Renal cortical epithelial cell (primary cell): ENCODE measurements around the gene HSD17B11. TPM values are rescaled to one million over a fixed set of nuclear protein-coding genes. Genes with fewer than 3 reads are reported as not detected.
A peak's percentile ranks its signal among the peaks of the same experiment; 100 is the strongest.
"Not testable (repeated sequence)": the region's sequence is repeated elsewhere in the genome, so short reads cannot be mapped to it uniquely, and the experiment has no call there.

Experiments used
- DNase-seq: peaks from one replicate; pipeline ENCODE4 v3.0.0-alpha.2; 2011; ENCODE audit warnings: low read depth
- total RNA-seq: library from RNA; depleted of rRNA; stranded (reverse); fragments of >200 nt; gene quantifications from 2 replicates; pipeline ENCODE4 v1.2.3, GENCODE V29; 2014

The HSD17B11 gene
- total RNA-seq, 1 donor from 2014 or later = 34.0 TPM

DNA sequence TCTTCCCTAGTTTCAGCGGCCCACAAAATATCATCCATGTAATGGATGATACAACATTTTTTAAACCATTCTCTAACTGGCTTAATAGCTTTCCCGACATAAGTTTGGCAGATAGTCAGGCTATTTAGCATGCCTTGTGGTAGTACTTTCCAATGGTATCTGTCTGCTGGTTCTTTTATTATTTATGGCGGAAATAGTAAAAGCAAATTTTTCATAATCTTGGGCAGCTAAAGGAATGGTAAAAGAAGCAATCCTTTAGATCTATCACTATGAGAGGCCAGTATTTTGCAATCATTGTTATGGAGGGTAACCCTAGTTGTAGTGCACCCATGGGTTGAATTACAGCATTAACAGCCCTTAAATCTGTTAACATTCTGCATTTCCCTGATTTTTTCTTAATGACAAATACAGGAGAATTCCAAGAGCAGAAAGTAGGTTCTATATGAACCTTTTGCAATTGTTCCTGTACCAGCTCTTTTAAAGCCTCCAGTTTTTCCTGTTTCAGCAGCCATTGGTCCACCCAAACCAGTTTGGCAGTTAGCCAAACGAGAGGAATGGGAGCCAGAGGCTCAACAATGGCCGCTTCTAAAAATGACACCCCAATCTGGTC lies 14.3 kb upstream of the HSD17B11 start:
- no peak for DNase-seq

DNA sequence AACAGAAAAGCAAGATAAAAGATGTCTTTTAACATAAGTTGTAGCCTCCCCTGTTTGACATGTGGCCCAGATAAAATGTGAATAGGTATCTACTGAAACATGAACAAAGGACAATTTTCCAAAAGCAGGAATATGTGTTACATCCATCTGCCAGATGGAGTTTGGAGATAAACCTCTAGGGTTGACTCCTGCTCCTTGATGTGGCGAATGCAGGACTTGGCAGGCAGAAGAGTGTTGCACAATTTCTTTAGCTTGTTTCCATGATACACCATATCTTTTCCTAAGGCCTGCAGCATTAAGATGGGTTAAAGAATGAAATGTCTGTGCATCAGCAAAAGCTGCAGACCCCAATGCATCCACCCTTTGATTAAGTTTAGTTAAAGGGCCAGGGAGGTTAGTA lies 12.7 kb upstream of the HSD17B11 start:
- not testable (repeated sequence) for DNase-seq

DNA sequence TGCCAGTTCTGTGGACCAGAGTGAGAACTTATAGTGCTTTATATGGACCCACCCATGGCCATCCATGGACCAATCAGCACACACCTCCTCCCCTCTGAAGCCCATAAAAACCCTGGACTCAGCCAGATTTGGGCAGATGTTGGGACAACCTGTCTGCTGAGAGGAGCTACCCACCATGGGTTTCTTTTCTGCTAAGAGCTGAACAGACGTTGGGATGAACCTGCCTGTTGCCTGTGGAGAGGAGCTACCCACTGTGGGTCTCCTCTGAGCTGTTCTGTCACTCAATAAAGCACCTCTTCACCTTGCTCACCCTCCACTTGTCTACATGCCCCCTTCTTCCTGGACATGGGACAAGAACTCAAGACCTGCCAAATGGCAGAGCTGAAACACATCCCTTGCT lies 9.0 kb upstream of the HSD17B11 start:
- DNase-seq = no peak

DNA sequence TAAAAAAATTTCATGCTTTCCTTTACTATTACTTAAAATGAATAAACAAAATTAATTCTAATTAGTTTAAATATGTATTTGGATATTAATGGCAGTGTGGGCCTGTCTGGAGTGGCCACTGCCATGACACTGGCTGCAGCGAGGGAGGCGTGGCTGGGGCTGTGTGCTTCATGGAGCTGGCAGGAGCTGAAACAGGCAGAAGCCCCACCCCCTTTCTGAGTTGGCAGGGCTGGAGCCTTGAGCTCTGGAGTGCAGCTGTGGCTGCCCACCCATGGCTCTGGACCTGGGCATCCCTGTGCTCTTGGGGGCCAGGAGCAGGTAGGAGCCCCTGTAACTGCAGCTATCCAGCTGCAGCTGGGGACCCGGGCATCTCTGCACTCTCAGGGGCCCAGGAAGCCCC lies 8.2 kb upstream of the HSD17B11 start:
- no peak for DNase-seq

DNA sequence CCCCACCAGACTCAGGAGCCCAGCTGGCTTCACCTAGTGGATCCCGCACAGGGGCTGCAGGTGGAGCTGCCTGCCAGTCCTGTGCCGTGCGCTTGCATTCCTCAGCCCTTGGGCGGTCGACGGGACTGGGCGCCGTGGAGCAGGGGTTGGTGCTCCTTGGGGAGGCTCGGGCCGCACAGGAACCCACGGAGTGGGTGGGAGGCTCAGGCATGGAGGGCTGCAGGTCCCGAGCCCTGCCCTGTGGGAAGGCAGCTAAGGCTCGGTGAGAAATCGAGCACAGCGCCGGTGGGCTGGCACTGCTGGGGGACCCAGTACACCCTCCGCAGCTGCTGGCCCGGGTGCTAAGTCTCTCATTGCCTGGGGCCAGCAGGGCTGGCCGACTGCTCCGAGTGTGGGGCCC lies 4.9 kb upstream of the HSD17B11 start:
- not testable (repeated sequence) for DNase-seq

DNA sequence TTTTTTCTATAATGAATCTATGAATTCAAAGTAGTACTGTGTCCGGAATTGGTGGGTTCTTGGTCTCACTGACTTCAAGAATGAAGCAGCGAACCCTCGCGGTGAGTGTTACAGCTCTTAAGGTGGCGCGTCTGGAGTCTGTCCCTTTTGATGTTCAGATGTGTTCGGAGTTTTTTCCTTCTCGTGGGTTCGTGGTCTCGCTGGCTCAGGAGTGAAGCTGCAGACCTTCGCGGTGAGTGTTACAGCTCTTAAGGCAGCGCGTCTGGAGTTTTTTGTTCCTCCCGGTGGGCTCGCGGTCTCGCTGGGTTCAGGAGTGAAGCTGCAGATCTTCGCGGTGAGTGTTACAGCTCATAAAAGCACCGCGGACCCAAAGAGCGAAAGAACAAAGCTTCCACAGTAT lies 4.1 kb upstream of the HSD17B11 start:
- not testable (repeated sequence) for DNase-seq

DNA sequence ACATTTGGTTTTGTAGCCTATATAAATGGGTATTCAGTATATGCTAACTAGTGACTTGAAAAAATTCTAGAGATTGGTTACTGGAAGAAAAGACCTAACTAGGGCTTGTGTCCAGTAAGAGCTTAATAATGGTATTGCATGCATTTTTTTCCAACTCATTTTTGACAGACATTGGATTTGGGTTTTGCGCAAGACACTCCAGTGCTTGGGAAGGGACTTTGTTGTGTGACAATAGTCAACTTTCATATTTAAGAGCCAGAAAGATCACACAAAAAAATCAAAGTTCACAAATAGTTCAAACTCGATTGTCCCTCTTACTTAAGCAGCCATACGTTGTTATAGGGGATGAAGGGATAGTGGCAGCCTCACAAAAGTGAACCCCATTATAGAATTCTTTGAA lies 1.2 kb upstream of the HSD17B11 start:
- DNase-seq = no peak

DNA sequence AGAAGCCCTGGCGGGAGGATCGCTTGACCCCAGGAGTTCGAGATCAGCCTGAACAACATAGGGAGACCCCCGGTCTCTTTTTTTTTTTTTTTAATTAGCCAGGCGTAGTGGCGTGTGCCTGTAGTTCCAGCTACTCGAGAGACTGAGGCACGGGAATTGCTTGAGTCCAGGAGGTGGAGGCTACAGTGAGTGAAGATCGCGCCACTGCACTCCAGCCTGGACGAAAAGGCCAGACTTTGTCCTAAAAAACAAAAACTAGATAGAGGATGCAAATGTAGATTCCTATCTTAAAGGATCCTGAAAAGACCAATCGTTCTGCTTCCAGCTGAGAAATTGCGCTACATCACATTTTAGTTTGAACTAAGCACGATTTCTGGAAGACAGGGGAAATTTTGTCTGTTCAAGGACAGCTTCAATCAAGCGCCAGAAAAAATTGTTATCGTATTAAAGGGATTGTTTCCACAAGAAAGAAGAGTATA lies 627 bp upstream of the HSD17B11 start:
- DNase-seq = peak; percentile 3

DNA sequence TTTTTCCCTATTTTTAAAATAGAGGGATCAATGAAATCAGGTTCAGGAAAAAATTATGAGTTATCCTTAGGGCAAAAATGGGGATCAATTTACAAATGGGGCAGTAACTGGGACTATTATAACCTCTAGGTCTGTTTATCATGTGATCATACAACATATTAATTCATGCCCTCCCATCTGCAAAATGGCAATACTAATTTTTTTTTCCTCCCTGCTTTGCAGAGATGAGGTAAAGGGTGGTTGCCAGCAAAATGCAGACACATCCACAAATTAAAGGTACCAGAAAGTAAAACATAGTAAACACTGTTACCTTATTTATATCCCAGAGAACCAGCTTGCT lies 467 bp downstream of the HSD17B11 start:
- DNase-seq = peak; percentile 9

DNA sequence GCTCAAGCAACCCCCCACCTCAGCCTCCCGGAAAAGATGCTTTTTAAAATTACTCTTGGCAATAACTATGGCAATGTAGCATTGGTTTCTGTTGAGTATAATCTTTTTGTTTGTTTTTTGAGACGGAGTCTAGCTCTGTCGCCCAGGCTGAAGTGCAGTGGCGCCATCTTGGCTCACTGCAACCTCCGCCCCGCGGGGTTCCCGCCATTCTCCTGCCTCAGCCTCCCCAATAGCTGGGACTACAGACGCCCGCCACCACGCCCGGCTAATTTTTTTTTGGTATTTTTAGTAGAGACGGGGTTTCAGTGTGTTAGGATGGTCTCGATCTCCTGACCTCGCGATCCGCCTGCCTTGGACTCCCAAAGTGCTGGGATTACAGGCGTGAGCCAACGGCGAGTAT lies 933 bp downstream of the HSD17B11 start:
- DNase-seq = not testable (repeated sequence)

DNA sequence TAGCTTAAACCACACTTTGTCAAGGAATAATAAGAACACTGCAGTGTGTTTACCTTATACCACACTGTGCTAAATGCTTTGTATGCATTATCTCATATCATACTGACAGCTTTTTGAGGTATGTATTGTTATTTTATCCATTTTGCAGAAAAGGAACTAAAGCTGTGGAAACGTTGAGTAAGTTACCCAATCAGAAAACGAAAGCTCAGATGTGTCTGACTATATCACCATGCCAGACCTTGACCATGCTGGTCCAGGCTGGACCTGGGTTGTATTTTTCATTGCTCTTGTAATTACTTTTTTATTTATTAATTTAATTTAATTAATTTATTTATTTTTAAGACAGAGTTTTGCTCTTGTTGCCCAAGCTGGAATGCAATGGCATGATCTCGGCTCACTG lies 2.1 kb downstream of the HSD17B11 start:
- DNase-seq = no peak

DNA sequence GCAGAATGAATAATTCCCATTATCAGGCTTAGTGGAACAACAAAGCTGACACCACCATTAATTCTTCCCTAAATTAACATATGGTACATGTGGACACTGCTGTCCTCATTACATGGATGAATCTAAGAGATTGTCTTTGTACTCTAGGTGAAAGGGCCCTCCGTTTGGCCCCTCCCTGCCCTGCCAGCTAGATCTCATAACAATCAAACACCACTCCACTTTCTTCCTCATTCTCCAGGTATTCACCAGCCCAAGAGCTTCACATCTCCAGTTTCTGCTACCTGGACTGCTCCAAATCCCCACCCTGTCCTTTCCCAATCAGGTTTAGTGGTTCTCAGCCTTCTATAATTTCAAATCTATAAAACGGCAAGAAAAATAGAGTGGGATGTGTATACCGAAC lies 3.8 kb downstream of the HSD17B11 start:
- no peak for DNase-seq

DNA sequence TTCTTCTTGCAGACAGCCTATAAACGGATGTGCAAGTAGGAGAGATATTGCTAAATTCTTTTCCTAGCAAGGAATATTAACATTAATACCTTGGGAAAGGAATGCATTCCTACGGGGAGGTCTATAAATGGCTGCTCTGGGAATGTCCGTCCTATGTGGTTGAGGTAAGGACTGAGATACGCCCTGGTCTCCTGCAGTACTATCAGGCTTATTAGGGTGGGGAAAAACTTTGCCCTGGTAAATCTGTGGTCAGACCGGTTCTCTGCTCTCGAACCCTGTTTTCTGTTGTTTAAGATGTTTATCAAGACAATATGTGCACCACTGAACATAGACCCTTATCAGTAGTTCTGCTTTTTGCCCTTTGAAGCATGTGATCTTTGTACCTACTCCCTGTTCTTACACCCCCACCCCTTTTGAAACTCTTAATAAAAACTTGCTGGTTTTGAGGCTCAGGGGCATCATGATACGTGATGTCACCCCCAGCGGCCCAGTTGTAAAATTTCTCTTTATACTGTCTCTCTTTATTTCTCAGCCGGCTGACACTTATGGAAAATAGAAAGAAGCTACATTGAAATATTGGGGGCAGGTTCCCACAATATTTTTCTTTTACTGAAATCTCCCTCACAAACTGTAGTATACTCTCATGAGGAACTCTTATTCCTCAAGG lies 6.4 kb downstream of the HSD17B11 start:
- DNase-seq = not testable (repeated sequence)

DNA sequence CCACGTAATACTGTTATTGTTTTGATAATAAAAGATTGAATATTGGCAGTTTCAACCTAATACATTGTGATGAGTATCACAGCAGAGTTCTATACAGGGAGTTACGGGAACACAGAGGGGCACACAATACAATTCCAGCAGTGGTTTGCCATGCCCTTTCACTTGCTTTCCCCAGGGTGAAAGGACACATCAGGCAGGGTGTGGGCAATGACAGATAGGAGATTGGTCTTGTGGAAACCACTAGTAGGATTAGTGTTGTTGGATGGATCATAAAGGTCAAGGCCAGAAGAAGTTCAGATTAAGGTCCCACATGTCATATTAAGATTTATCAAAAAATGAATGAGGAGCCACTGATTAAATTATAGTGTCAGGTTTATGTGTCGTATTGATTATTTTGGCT lies 8.1 kb downstream of the HSD17B11 start:
- no peak for DNase-seq

DNA sequence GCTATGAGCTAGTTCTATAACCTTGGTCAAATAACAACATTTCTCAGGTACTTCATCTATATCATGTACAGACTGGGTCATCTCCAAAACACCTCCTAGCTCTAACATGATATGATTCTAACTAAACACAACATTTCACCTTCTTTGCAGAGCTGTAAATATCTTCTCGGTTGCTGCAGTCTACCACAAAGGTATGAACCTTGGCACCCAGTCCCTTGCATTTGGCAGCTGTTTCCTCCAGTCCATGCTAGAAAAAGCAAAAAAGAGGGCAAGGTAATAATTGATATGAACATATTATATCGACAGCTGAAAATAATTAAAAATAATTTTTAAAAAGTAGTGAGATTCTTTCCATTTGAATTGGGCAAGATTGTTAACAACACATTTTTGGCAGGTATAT lies 8.9 kb downstream of the HSD17B11 start:
- no peak for DNase-seq

DNA sequence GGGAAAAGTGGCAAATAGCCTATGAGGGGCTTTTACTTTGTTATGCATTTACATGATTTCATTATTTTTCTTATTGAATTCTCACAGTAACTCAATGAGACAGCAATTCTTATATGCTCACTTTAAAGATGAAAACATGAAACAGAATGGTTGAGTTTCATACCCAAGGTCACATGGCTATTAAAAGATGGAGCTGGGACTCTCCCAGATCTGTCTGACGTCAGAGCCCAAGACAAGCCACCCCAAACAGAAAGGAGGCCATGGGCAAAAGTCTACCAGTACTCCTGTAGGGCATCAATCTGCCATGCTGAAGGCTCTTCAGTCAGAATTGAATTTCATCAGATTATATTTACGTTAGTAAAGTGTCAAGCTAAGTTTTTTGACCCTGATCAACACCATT lies 13.2 kb downstream of the HSD17B11 start:
- no peak for DNase-seq

DNA sequence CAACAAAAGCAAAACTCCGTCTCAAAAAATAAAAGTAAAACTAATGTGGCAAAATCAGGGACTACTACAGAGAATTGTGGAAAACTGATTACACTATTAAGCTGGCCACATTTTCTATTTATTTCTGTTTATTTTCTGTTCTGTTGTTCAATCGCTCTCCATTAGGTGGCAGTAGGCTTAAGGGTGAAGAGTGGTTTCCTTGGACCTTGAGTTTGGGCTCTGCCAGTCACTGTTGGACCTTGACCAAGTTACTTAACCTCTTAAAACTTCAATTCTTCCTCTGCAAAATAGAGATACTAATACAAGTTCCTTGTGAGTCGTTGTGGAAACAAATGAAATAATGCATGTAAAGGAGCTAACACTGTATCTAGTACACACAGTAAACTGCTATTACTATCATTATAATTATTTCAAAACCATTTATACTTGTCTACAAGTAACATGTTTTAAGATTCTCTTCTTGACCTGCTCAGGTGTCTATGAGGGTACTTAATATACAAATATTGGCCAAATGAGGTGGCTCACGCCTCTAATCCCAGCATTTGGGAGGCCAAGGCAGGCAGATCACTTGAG lies 15.2 kb downstream of the HSD17B11 start:
- peak; percentile 80 for DNase-seq

DNA sequence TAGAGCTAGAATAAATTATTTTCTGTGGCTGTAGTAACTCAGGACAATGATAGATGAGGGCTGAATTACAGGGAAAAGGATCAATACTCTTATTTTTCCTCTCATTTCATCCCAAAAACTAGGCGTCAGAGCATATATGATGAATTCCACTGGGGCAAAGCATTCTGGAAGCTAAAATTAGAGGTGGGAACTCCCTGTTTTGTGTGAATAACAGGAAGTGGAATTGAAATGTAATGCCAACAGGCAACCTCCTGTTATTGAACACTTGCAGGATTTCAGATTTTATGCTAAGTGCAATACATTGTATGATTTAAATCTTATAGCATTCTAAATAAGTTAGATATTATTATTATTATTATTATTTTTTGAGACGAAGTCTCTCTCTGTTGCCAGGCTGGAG lies 20.9 kb downstream of the HSD17B11 start:
- no peak for DNase-seq

DNA sequence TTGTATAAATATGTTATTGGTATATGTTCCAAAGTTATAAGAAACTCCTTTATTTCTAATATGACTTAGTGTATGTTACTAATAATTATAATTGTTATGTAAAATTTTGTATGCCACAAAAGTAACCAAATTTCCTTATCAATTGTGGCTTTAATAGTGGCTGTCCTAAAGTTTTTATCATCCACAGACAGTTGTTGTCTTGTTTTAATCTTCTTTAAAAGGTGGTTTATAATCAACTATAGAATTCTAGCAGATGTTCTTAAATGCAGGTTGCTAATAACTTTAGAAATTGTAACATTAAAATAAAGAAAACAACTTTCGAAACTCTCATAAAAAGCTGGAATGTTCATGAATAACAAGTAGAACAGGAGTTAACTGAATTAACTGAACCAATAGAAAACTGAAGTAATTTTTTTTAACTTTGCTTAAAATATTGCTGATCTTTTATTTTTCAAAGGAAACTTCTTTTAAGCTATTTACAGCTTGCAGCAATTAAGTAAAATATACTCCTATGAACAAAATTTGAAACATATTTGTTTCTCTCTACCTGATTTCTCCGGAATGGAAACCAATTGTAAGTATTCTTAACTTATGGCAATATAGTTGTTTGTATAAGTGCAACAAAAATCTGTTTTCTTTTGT lies 24.3 kb downstream of the HSD17B11 start:
- no peak for DNase-seq

DNA sequence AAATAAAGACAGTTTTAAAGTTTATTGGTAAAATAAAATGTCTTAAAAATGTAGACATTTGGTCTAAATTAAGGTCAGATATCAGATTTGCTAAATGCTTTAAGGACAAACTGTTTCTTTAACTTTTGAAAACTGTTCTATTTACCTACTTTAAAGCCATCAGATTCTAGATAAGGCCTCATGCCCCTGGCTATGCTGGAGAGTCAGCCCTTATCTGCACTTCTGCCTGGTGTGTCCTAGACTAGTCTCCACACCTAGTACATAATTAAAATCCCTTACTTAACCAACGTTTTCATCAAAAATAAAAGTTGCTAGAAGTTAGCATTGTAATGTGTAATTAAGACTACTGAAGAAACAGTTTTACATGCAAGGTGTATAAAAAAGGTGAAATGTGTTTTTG lies 25.6 kb downstream of the HSD17B11 start:
- DNase-seq = no peak

DNA sequence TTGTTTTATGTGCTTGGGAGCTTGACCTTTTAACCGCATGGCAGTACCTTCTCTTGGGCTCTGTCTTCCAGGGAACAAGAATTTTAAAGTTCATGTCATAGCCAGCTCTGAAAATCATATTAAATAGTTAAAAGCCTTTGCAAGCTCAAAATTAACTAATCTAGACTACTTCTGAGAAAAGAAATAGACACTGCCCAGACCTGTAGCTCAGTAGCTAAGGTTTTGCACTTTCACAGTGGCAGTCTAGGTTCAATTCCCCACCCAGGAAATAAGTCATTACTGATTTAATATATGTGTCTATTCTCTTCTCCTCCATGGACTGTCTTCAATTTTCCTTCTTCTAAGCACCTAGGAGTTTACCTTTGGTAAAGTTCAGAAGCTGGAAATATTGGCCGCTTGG lies 27.4 kb downstream of the HSD17B11 start:
- no peak for DNase-seq

DNA sequence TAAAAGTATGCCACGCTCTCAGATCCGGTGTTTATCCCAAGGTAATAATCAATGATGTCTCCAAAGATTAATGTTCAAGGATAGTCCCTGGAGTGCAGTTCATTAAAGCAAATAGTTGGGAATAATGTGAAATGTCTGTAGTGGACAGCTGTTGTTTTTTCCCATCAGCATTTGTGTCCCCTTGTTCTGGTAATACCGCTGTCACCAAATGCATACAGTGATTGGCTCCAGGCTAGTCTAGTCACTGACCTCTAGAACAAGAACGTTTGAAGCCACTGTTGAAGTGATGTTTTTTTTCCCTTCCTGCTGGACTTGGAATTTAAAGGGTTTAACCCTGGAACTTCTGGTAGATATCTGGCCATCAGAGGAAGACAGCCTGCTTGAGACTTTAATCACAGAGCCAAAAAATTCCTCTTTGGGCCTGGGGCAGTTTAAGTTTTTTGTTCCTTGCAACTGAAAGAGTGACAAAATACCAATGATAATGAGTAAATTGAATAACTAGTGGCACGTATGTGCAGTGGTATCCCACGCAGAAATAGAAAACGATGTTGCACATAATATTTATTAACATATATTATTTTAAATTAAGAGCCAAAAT lies 30.6 kb downstream of the HSD17B11 start:
- DNase-seq = no peak

DNA sequence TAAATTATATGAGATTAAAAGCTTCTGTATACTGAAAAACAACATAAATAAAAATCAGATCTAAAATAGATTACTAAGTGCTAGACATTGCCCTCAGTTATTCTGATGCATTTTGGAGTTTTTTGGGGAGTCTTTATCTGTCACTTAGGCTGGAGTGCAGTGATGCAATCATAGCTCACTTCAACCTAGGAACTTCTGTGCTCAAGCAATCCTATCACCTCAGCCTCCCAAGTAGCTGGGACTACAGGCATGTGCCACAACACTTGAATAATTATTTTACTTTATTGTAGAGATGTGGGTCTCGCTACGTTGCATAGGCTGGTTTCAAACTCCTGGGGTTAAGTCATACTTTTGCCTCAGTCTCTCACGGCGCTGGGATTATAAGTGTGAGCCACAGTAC lies 31.7 kb downstream of the HSD17B11 start:
- no peak for DNase-seq
